KMS-11 (cell line): ENCODE measurements around the gene MMAB.

ENCODE experiments used
- H2AFZ ChIP-seq: fragments of 200-600 bp; sonication (generic); 2 replicates; pipeline ENCODE4 v1.6.1; 2016; ENCODE audit warnings: antibody characterized with exemption, mixed run types, low read depth
- H3K27ac ChIP-seq: fragments of 200-600 bp; sonication (generic); 2 replicates; pipeline ENCODE4 v1.6.1; 2016; ENCODE audit warnings: mild to moderate bottlenecking, mixed run types
- H3K27me3 ChIP-seq: fragments of 200-600 bp; sonication (generic); 2 replicates; pipeline ENCODE4 v1.6.1; 2017; ENCODE audit warnings: mild to moderate bottlenecking, low read depth, mixed run types, moderate library complexity; ENCODE audit not compliant: insufficient read depth
- H3K36me3 ChIP-seq: fragments of 200-600 bp; sonication (generic); 2 replicates; pipeline ENCODE4 v1.6.1; 2017; ENCODE audit warnings: mild to moderate bottlenecking, mixed run types; ENCODE audit not compliant: insufficient read depth
- H3K4me1 ChIP-seq: fragments of 200-600 bp; sonication (generic); 2 replicates; pipeline ENCODE4 v1.6.1; 2016; ENCODE audit warnings: mild to moderate bottlenecking, low read depth, mixed run types; ENCODE audit not compliant: poor library complexity, severe bottlenecking
- H3K4me2 ChIP-seq: fragments of 200-600 bp; sonication (generic); 2 replicates; pipeline ENCODE4 v1.7.0; 2016; ENCODE audit warnings: mild to moderate bottlenecking, mixed run types
- H3K4me3 ChIP-seq: fragments of 200-600 bp; sonication (generic); IDR thresholded peaks from 2 replicates; pipeline ENCODE4 v1.6.1; 2017; ENCODE audit warnings: low read depth, low read length, mixed read lengths; ENCODE audit not compliant: insufficient read depth
- H3K79me2 ChIP-seq: fragments of 200-600 bp; sonication (generic); 2 replicates; pipeline ENCODE4 v1.6.1; 2016; ENCODE audit warnings: low read depth, mixed run types; ENCODE audit not compliant: insufficient read depth
- H3K9ac ChIP-seq: fragments of 200-600 bp; sonication (generic); 2 replicates; pipeline ENCODE4 v1.6.1; 2016; ENCODE audit warnings: mild to moderate bottlenecking, mixed run types
- H4K20me1 ChIP-seq: fragments of 200-600 bp; sonication (generic); 2 replicates; pipeline ENCODE4 v1.6.1; 2016; ENCODE audit warnings: mild to moderate bottlenecking, mixed run types; ENCODE audit not compliant: insufficient read depth
- TF ChIP-seq, protein P1 (sequence below): fragments of 200-600 bp; sonication (generic); conservative IDR thresholded peaks from 2 replicates; pipeline ENCODE4 v1.6.1; 2017; ENCODE audit warnings: low read depth, mild to moderate bottlenecking, antibody characterized with exemption, low read length, moderate library complexity, mixed read lengths

MMAB gene

GRCh38 chr12:109612975-109613502, 39.7 kb upstream of the MMAB start:
- Histone ChIP-seq H2AFZ (no peak overlapping the region), H3K27me3 (peaks cover 18% of the 10 kb centered on the region), H3K79me2 (no peaks in the 10 kb centered on the region), H4K20me1 (no peaks in the 10 kb centered on the region), H3K4me2 (no peak overlapping the region), H3K4me1 (no peaks in the 10 kb centered on the region), H3K9ac (no peak overlapping the region), H3K27ac (no peak overlapping the region), H3K36me3 (no peaks in the 10 kb centered on the region), H3K4me3 (no peak overlapping the region)
- TF ChIP-seq, protein P1, sequence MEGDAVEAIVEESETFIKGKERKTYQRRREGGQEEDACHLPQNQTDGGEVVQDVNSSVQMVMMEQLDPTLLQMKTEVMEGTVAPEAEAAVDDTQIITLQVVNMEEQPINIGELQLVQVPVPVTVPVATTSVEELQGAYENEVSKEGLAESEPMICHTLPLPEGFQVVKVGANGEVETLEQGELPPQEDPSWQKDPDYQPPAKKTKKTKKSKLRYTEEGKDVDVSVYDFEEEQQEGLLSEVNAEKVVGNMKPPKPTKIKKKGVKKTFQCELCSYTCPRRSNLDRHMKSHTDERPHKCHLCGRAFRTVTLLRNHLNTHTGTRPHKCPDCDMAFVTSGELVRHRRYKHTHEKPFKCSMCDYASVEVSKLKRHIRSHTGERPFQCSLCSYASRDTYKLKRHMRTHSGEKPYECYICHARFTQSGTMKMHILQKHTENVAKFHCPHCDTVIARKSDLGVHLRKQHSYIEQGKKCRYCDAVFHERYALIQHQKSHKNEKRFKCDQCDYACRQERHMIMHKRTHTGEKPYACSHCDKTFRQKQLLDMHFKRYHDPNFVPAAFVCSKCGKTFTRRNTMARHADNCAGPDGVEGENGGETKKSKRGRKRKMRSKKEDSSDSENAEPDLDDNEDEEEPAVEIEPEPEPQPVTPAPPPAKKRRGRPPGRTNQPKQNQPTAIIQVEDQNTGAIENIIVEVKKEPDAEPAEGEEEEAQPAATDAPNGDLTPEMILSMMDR = 0 out of 2 replicates have a peak, but pooled peaks have one; percentile 35

GRCh38 chr12:109612003-109612402, 38.7 kb upstream of the MMAB start:
- H3K4me3 ChIP-seq = no peak overlapping the region
- H3K27ac ChIP-seq = no peak overlapping the region
- H3K27me3 ChIP-seq = peaks cover 12% of the 10 kb centered on the region
- no peak overlapping the region for H2AFZ ChIP-seq
- H3K79me2 ChIP-seq = no peaks in the 10 kb centered on the region
- no peaks in the 10 kb centered on the region for H4K20me1 ChIP-seq
- TF ChIP-seq, protein P1 = no peak
- H3K4me1 ChIP-seq = no peaks in the 10 kb centered on the region
- H3K9ac ChIP-seq = no peak overlapping the region
- H3K36me3 ChIP-seq = no peaks in the 10 kb centered on the region
- no peak overlapping the region for H3K4me2 ChIP-seq

GRCh38 chr12:109611223-109611622, 37.9 kb upstream of the MMAB start:
- no peaks in the 10 kb centered on the region for H3K36me3 ChIP-seq
- no peaks in the 10 kb centered on the region for H3K79me2 ChIP-seq
- H3K4me3 ChIP-seq = no peak overlapping the region
- H2AFZ ChIP-seq = no peak overlapping the region
- H3K9ac ChIP-seq = no peak overlapping the region
- TF ChIP-seq, protein P1 = no peak
- H4K20me1 ChIP-seq = no peaks in the 10 kb centered on the region
- no peaks in the 10 kb centered on the region for H3K4me1 ChIP-seq
- H3K27ac ChIP-seq = no peak overlapping the region
- no peak overlapping the region for H3K4me2 ChIP-seq
- peaks cover 10% of the 10 kb centered on the region for H3K27me3 ChIP-seq

DNA sequence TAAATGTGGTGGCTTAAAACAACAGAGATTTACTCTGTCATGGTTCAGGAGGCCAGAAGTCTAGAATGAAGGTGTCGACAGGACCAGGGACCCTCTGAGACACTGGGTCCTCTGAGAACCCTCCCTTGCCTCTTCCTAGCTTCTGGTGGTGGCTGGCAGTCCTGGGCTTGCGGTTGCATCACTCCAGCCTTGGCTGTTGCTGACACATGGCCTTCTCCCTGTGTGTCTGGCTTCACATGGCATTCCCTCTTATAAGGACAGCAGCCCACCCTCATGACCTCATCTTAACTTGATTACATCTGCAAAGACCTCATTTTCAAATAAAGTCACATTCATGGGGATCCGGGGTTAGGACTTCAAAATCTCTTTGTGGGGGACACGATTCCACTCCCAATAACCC, 37.2 kb upstream of the MMAB start:
- no peaks in the 10 kb centered on the region for H3K4me1 ChIP-seq
- H2AFZ ChIP-seq = no peak overlapping the region
- TF ChIP-seq, protein P1 = no peak
- peaks cover 4% of the 10 kb centered on the region; the same call in 1 of the 2 replicates for H3K27me3 ChIP-seq
- no peak overlapping the region for H3K4me2 ChIP-seq
- H3K9ac ChIP-seq = no peak overlapping the region
- H3K36me3 ChIP-seq = no peaks in the 10 kb centered on the region
- H3K4me3 ChIP-seq = no peak overlapping the region
- H3K27ac ChIP-seq = no peak overlapping the region
- no peaks in the 10 kb centered on the region for H3K79me2 ChIP-seq
- H4K20me1 ChIP-seq = no peaks in the 10 kb centered on the region
